Activated T-cell treated with anti-CD3 and anti-CD28 coated beads, Interleukin-2, amount 50 U/mL, for 48 hours (primary cell): Measurements from ENCODE around the gene SHANK1.

Experiments
- DNase-seq, 2 experiments: peaks; one replicate each; pipeline ENCODE4 v3.0.0-alpha.2; 2020

The SHANK1 gene

GRCh38 chr19:50725911-50726230 lies 6.3 kb upstream of the SHANK1 start:
- no peak for DNase-seq

GRCh38 chr19:50725218-50725910 lies 5.8 kb upstream of the SHANK1 start:
- DNase-seq: no peak

- DNase-seq: peak; percentile 97 to 99
Measured at GRCh38 chr19:50724522-50725217, 5.1 kb upstream of the SHANK1 start.

GRCh38 chr19:50723735-50724521 lies 4.3 kb upstream of the SHANK1 start:
- DNase-seq: no peak

GRCh38 chr19:50723069-50723468 lies 3.5 kb upstream of the SHANK1 start, which contains the start of gene CLEC11A:
Gene CLEC11A, plus strand, starts transcription at chr19:50723364. Its CDS starts 162 bp downstream, at chr19:50723526.
- DNase-seq: no peak

GRCh38 chr19:50722201-50723013 lies 2.8 kb upstream of the SHANK1 start:
- DNase-seq: no peak

- DNase-seq: no peak
Measured at GRCh38 chr19:50721441-50722137, 2.0 kb upstream of the SHANK1 start.

- no peak for DNase-seq
Measured at GRCh38 chr19:50720921-50721381, 1.3 kb upstream of the SHANK1 start.

GRCh38 chr19:50720181-50720920 lies 749 bp upstream of the SHANK1 start:
- DNase-seq: no peak

- no peak for DNase-seq
Measured at GRCh38 chr19:50719119-50719435, 525 bp downstream of the SHANK1 start.

GRCh38 chr19:50718255-50719118 lies 1.1 kb downstream of the SHANK1 start:
- DNase-seq: no peak

GRCh38 chr19:50717891-50718254 lies 1.7 kb downstream of the SHANK1 start:
- no peak for DNase-seq

- DNase-seq: no peak
Measured at GRCh38 chr19:50717026-50717723, 2.4 kb downstream of the SHANK1 start.

- no peak for DNase-seq
Measured at GRCh38 chr19:50716178-50717025, 3.2 kb downstream of the SHANK1 start.

GRCh38 chr19:50713556-50714236 lies 5.9 kb downstream of the SHANK1 start:
- no peak for DNase-seq

GRCh38 chr19:50712833-50713232 lies 6.8 kb downstream of the SHANK1 start:
- no peak for DNase-seq

GRCh38 chr19:50711805-50712204 lies 7.8 kb downstream of the SHANK1 start:
- DNase-seq: no peak

GRCh38 chr19:50711196-50711595 lies 8.4 kb downstream of the SHANK1 start:
- no peak for DNase-seq
